Panc1 (cell line): Measurements from ENCODE around the gene ACP7. TPM values are rescaled to one million over a fixed set of nuclear protein-coding genes. Genes with fewer than 3 reads are reported as not detected.

Experiments used
- ATAC-seq: fragments of 200-7000 bp; cut with Tn5 transposase; 2 replicates; pipeline ENCODE4 v1.9.1; 2020; ENCODE audit warnings: mild to moderate bottlenecking, moderate library complexity
- BruUV-seq: library from RNA; stranded (reverse); fragments of 400-500 nt; replicated peaks from 2 replicates; lab custom pipeline; 2021; lab: Mats Ljungman, UMichigan
- CTCF ChIA-PET: fragments of 300-600 bp; sonication (Branson Sonifier 250); formaldehyde crosslinking; loops from one replicate; lab custom pipeline; 2022; ENCODE audit warnings: antibody characterized with exemption; lab: Charles Lee
- POLR2A ChIA-PET: fragments of 300-600 bp; sonication (Branson Sonifier 250); formaldehyde crosslinking; loops from one replicate; lab custom pipeline; 2022; ENCODE audit warnings: antibody characterized with exemption; lab: Charles Lee
- DNase-seq: peaks from one replicate; pipeline ENCODE4 v3.0.0-alpha.2; 2010; ENCODE audit warnings: low read depth, low spot score
- H3K27ac ChIP-seq: 2 replicates; pipeline ENCODE4 v1.5.1; 2011; ENCODE audit warnings: mild to moderate bottlenecking, low read length, inconsistent platforms
- H3K27me3 ChIP-seq: fragments of 200-500 bp; sonication (Bioruptor generic); 2 replicates; pipeline ENCODE4 v1.6.0; 2014; ENCODE audit warnings: low read length, inconsistent platforms; ENCODE audit not compliant: control insufficient read depth, insufficient read depth
- H3K36me3 ChIP-seq: fragments of 200-500 bp; sonication (Bioruptor generic); 2 replicates; pipeline ENCODE4 v1.5.1; 2014; ENCODE audit warnings: inconsistent platforms, mild to moderate bottlenecking, low read length, moderate library complexity; ENCODE audit not compliant: control insufficient read depth, insufficient read depth
- H3K4me1 ChIP-seq: 2 replicates; pipeline ENCODE4 v1.5.1; 2011; ENCODE audit warnings: inconsistent platforms, mild to moderate bottlenecking, low read length, moderate library complexity; ENCODE audit not compliant: control insufficient read depth, insufficient read depth
- H3K4me3 ChIP-seq, 2 experiments: 2 replicates each; pipeline ENCODE4 v1.5.1; 2011 to 2012; ENCODE audit warnings: low read depth in 2 of 2, low read length in 2 of 2, mild to moderate bottlenecking in 2 of 2, inconsistent platforms in 1 of 2, moderate library complexity in 1 of 2
- H3K9me3 ChIP-seq: fragments of 200-500 bp; sonication (Bioruptor generic); 2 replicates; pipeline ENCODE4 v1.5.1; 2014; ENCODE audit warnings: low read depth, mild to moderate bottlenecking, inconsistent platforms, low read length, moderate library complexity; ENCODE audit not compliant: control insufficient read depth, insufficient read depth
- CTCF ChIP-seq: fragments of 450-650 bp; IDR thresholded peaks from 2 replicates; pipeline ENCODE4 v1.5.1; 2017; ENCODE audit warnings: mild to moderate bottlenecking
- POLR2AphosphoS5 ChIP-seq: IDR thresholded peaks from 2 replicates; pipeline ENCODE4 v1.6.1; 2012; ENCODE audit warnings: mild to moderate bottlenecking, low read depth, low read length, moderate library complexity
- REST ChIP-seq, 2 experiments: IDR thresholded peaks; 2 replicates each; pipeline ENCODE4 v1.6.1; 2011 to 2012; ENCODE audit warnings: low read depth in 2 of 2, control low read depth in 1 of 2, low read length in 1 of 2, mild to moderate bottlenecking in 1 of 2, moderate library complexity in 1 of 2; ENCODE audit not compliant: insufficient read depth in 1 of 2
- SIN3A ChIP-seq: IDR thresholded peaks from 2 replicates; pipeline ENCODE4 v1.6.1; 2012; ENCODE audit warnings: low read depth, mild to moderate bottlenecking, low read length, moderate library complexity, borderline replicate concordance; ENCODE audit not compliant: insufficient read depth
- TCF7L2 ChIP-seq: IDR thresholded peaks from 2 replicates; pipeline ENCODE4 v1.6.1; 2011; ENCODE audit warnings: mild to moderate bottlenecking, low read depth, low read length, inconsistent platforms
- in situ Hi-C: cut with HindIII; loops from 2 replicates; pipeline ENCODE4 v1.10.0; 2016; ENCODE audit warnings: low sequenced_read_pairs, low pct_unique_long_range_greater_than_20kb
- intact Hi-C: fragments of 100-400 bp; cut with micrococcal nuclease; formaldehyde crosslinking; loops from one replicate; pipeline ENCODE4 v1.10.0; 2022; ENCODE audit not compliant: unreplicated experiment
- total RNA-seq: library from RNA; stranded (reverse); gene quantifications from one replicate; pipeline ENCODE4 v1.2.1, GENCODE V29; 2021; ENCODE audit not compliant: unreplicated experiment

Gene ACP7
- total RNA-seq, 1 experiment from 2014 or later = 10.3 TPM

DNA sequence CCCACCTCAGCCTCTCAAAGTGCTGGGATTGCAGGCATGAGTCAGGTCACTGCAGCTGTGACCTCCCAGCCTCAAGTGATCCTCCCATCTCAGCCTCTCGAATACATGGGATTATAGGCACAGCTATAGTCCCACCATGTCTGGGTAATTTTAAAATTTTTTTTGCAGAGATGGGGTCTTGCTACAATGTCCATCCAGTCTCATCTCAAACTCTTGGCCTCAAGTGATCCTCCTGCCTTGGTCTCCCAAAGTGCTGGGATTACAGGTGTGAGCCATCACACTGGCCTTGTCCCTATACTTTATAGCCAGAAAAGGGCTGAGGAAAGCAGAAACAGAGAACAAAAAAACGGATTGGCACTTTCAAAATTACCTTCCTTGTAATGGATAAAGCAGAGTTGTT, 47.0 kb upstream of the ACP7 start:
- Histone ChIP-seq H3K4me3 (no peak overlapping the region), H3K4me1 (peaks cover 17% of the 10 kb centered on the region), H3K27me3 (no peaks in the 10 kb centered on the region), H3K9me3 (no peaks in the 10 kb centered on the region), H3K27ac (peak overlapping the region; percentile 15), H3K36me3 (no peaks in the 10 kb centered on the region)
- ChIA-PET POLR2A (interaction anchor here (0.5 to 0.7 kb wide), 4 partner anchors 19 to 323 kb away, joined by 3 to 5 read pairs (median 3); no protein-coding TSS in a partner anchor), CTCF (interaction anchor here (0.8 to 2.7 kb wide), 5 partner anchors 14 to 756 kb away, joined by 3 to 22 read pairs (median 12); partner anchors contain the start of gene FBXO17)
- TF ChIP-seq REST (IDR thresholded peaks at IDR 0.05; ENCODE audit: insufficient read depth in 1 of 2, low read depth in 2 of 2, low read length in 1 of 2) = no peak
- TF ChIP-seq CTCF = no peak
- no peak for TF ChIP-seq TCF7L2
- no peak for TF ChIP-seq POLR2AphosphoS5
- TF ChIP-seq SIN3A = no peak
- intact Hi-C loops (no loop called here), in situ Hi-C loops (no loop called here)
- BruUV-seq = no TSS peak
- ATAC-seq (no peak), DNase-seq (no peak)

DNA sequence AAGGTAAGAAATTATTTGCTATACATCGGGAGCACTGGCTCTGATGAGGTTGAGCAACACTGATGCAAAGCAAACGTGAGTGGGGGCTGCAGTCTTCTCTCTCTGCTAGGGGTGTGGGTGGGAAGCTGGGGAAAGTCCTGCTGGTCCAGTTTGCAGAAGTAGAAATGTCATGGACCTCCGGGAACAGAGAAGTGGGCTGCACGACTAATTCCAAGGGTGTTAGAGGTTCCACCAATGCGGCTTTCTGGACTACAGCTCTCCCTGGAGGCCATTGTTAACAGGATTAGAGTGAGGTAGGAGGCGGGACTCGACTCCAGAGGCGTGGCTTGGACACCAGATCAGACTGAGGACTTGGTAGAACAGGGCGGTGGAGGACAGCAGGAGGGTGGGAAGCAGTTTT, 46.1 kb upstream of the ACP7 start:
- CTCF ChIA-PET = interaction anchor here (0.5 to 2.7 kb wide), 12 partner anchors 14 to 755 kb away, joined by 3 to 22 read pairs (median 6); partner anchors contain the start of gene FBXO17
- Histone ChIP-seq H3K27me3 (no peaks in the 10 kb centered on the region), H3K4me3 (peak overlapping the region in 1 of 2 experiments; percentile 5; a peak in 2 of 4 replicates), H3K9me3 (no peaks in the 10 kb centered on the region), H3K4me1 (peaks cover 11% of the 10 kb centered on the region), H3K36me3 (no peaks in the 10 kb centered on the region), H3K27ac (peak overlapping the region; percentile 3; the same call in 1 of the 2 replicates)
- in situ Hi-C loops (no loop called here), intact Hi-C loops (no loop called here)
- no TSS peak for BruUV-seq
- DNase-seq (no peak), ATAC-seq (peak; percentile 96)
- no peak for TF ChIP-seq TCF7L2
- no peak for TF ChIP-seq POLR2AphosphoS5
- no peak for TF ChIP-seq SIN3A
- no peak for TF ChIP-seq REST (IDR thresholded peaks at IDR 0.05; ENCODE audit: insufficient read depth in 1 of 2, low read depth in 2 of 2, low read length in 1 of 2)
- no peak for TF ChIP-seq CTCF
- POLR2A ChIA-PET = interaction anchor here (0.5 to 0.7 kb wide), 6 partner anchors 24 to 1018 kb away, joined by 3 to 7 read pairs (median 4); partner anchors contain the start of gene ZNF780B
